Stomach (tissue), 4 donors: ENCODE data around the gene MARCHF9.

Source experiments
- EP300 ChIP-seq: sonication (generic); formaldehyde crosslinking; IDR thresholded peaks from one replicate; pipeline ENCODE4 v1.6.1; 2017; ENCODE audit warnings: antibody characterized with exemption
- POLR2A ChIP-seq, 4 donors: fragments of 450-650 bp; IDR thresholded peaks; one replicate each; pipeline ENCODE4 v1.6.1; 2016; ENCODE audit warnings: antibody characterized with exemption in 4 of 4, control low read depth in 2 of 4, mild to moderate bottlenecking in 1 of 4, moderate library complexity in 1 of 4
- POLR2AphosphoS5 ChIP-seq, 3 donors: sonication (generic); formaldehyde crosslinking; IDR thresholded peaks; one replicate each; pipeline ENCODE4 v1.6.1; 2016; ENCODE audit warnings: antibody characterized with exemption in 3 of 3
- TF ChIP-seq, protein P1 (sequence below), 7 experiments: fragments of 450-650 bp in 4 of 7; fragments of 200-600 bp in 3 of 7; sonication (generic) in 3 of 7; IDR thresholded peaks; one replicate each; pipeline ENCODE4 v1.5.1; 2016 to 2019; ENCODE audit warnings: antibody characterized with exemption in 7 of 7, control low read depth in 2 of 7, mild to moderate bottlenecking in 1 of 7

DNA sequence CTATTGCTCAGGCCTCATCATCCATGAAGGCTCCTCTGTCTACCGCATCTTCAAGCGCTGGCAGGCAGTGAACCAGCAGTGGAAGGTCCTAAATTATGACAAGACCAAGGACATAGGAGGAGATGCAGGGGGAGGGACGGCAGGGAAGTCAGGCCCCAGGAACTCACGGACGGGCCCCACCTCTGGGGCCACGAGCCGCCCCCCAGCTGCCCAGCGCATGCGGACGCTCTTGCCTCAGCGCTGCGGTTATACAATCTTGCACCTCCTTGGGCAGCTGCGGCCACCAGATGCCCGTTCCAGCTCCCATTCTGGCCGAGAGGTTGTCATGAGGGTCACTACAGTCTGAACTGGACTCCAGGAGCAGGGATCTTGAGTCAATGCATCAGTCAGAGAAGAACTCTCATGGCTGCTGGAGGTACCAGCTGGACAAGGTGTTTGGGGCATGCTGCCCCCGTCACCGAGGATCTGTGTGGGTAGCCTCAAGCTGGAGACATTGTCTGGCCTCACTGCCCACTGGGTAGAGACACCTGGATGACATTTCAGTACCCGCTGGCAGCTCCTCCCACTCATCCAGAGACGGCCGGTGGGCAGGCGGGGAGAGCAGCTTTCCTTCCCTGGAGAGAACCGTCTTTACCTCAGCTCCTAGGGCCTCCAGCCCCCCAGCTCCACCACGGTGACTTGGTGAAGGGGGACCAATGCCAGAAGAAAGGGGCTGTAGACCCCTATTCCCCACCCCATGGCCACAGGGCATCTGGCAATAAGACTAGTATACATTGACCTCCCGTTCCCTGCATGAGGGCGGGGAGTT, 3.9 kb downstream of the MARCHF9 start:
- no peak for TF ChIP-seq EP300
- TF ChIP-seq, protein P1, sequence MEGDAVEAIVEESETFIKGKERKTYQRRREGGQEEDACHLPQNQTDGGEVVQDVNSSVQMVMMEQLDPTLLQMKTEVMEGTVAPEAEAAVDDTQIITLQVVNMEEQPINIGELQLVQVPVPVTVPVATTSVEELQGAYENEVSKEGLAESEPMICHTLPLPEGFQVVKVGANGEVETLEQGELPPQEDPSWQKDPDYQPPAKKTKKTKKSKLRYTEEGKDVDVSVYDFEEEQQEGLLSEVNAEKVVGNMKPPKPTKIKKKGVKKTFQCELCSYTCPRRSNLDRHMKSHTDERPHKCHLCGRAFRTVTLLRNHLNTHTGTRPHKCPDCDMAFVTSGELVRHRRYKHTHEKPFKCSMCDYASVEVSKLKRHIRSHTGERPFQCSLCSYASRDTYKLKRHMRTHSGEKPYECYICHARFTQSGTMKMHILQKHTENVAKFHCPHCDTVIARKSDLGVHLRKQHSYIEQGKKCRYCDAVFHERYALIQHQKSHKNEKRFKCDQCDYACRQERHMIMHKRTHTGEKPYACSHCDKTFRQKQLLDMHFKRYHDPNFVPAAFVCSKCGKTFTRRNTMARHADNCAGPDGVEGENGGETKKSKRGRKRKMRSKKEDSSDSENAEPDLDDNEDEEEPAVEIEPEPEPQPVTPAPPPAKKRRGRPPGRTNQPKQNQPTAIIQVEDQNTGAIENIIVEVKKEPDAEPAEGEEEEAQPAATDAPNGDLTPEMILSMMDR (IDR thresholded peaks at IDR 0.05) = no peak
- TF ChIP-seq POLR2AphosphoS5 (IDR thresholded peaks at IDR 0.05) = no peak
- TF ChIP-seq POLR2A (IDR thresholded peaks at IDR 0.05) = no peak
